Effector memory CD4-positive, alpha-beta T cell (primary cell): ENCODE data around the gene SESN1.

Experiments used
- DNase-seq, 3 donors: peaks; one replicate each; pipeline ENCODE4 v3.0.0-alpha.2; 2020
- H3K27ac ChIP-seq: 2 replicates; pipeline ENCODE4 v1.7.0; 2013; ENCODE audit warnings: mild to moderate bottlenecking, low read length, moderate library complexity; ENCODE audit not compliant: insufficient read depth, poor library complexity, severe bottlenecking
- H3K27me3 ChIP-seq: replicated peaks from 2 replicates; pipeline ENCODE4 v1.7.0; 2013; ENCODE audit warnings: mild to moderate bottlenecking, low read length; ENCODE audit not compliant: insufficient read depth, control insufficient read depth, poor library complexity, severe bottlenecking
- H3K36me3 ChIP-seq: 2 replicates; pipeline ENCODE4 v1.7.0; 2013; ENCODE audit warnings: mild to moderate bottlenecking, low read length, moderate library complexity; ENCODE audit not compliant: control insufficient read depth, insufficient read depth
- H3K4me1 ChIP-seq: 2 replicates; pipeline ENCODE4 v1.7.0; 2013; ENCODE audit warnings: low read length, mild to moderate bottlenecking; ENCODE audit not compliant: control insufficient read depth, insufficient read depth, poor library complexity, severe bottlenecking
- H3K4me3 ChIP-seq: 2 replicates; pipeline ENCODE4 v1.7.0; 2013; ENCODE audit warnings: low read length, low read depth, mild to moderate bottlenecking; ENCODE audit not compliant: insufficient read depth, poor library complexity, severe bottlenecking
- H3K9me3 ChIP-seq: 2 replicates; pipeline ENCODE4 v1.7.0; 2013; ENCODE audit warnings: mild to moderate bottlenecking, low read length, moderate library complexity; ENCODE audit not compliant: control insufficient read depth

SESN1 gene

GRCh38 chr6:109097661-109098060, 3.0 kb upstream of the SESN1 start:
- H3K9me3 ChIP-seq = no peaks in the 10 kb centered on the region
- no peak for DNase-seq
- no peak overlapping the region for H3K27ac ChIP-seq
- no peaks in the 10 kb centered on the region for H3K36me3 ChIP-seq
- no peaks in the 10 kb centered on the region for H3K27me3 ChIP-seq
- peaks cover 9% of the 10 kb centered on the region for H3K4me1 ChIP-seq
- no peak overlapping the region for H3K4me3 ChIP-seq

- H3K27me3 ChIP-seq = no peaks in the 10 kb centered on the region
- H3K4me3 ChIP-seq = peak overlapping the region; percentile 74
- H3K36me3 ChIP-seq = no peaks in the 10 kb centered on the region
- peaks cover 9% of the 10 kb centered on the region for H3K4me1 ChIP-seq
- no peaks in the 10 kb centered on the region for H3K9me3 ChIP-seq
- H3K27ac ChIP-seq = no peak overlapping the region
- DNase-seq = no peak
These were observed 1.6 kb upstream of the SESN1 start for GRCh38 chr6:109096208-109096607.

- Histone ChIP-seq H3K27ac (peak overlapping the region; percentile 99), H3K36me3 (no peaks in the 10 kb centered on the region), H3K4me1 (peaks cover 9% of the 10 kb centered on the region), H3K4me3 (peak overlapping the region; percentile 74), H3K27me3 (no peaks in the 10 kb centered on the region), H3K9me3 (no peaks in the 10 kb centered on the region)
- no peak for DNase-seq
These were observed 1.1 kb upstream of the SESN1 start for GRCh38 chr6:109095835-109096084.

GRCh38 chr6:109095036-109095834, 589 bp upstream of the SESN1 start, which contains the start of gene CEP57L1:
CEP57L1 (plus strand) TSS chr6:109095507; CDS start chr6:109145222, 49,715 bp downstream.
- H3K36me3 ChIP-seq = no peaks in the 10 kb centered on the region
- no peaks in the 10 kb centered on the region for H3K9me3 ChIP-seq
- peaks cover 9% of the 10 kb centered on the region for H3K4me1 ChIP-seq
- H3K27ac ChIP-seq = peak within 1 kb of the TSS; percentile 99
- H3K4me3 ChIP-seq = peak within 1 kb of the TSS; percentile 74
- peak; percentile 86 to 92 (median 91) for DNase-seq
- H3K27me3 ChIP-seq = no peaks in the 10 kb centered on the region

GRCh38 chr6:109093732-109094415, 772 bp downstream of the SESN1 start:
- no peak for DNase-seq
- Histone ChIP-seq H3K4me1 (peaks cover 9% of the 10 kb centered on the region), H3K27me3 (no peaks in the 10 kb centered on the region)

GRCh38 chr6:109092074-109092473, 2.6 kb downstream of the SESN1 start:
- H3K27ac ChIP-seq = no peak overlapping the region
- peaks cover 9% of the 10 kb centered on the region for H3K4me1 ChIP-seq
- no peaks in the 10 kb centered on the region for H3K27me3 ChIP-seq
- no peak overlapping the region for H3K4me3 ChIP-seq
- no peak for DNase-seq
- H3K9me3 ChIP-seq = no peaks in the 10 kb centered on the region
- no peaks in the 10 kb centered on the region for H3K36me3 ChIP-seq

More at GRCh38 chr6:109093732-109094415, 772 bp downstream of the SESN1 start:
- H3K27ac ChIP-seq = peak overlapping the region; percentile 99
- no peaks in the 10 kb centered on the region for H3K9me3 ChIP-seq
- H3K4me3 ChIP-seq = peak overlapping the region; percentile 74
- H3K36me3 ChIP-seq = no peaks in the 10 kb centered on the region

- Histone ChIP-seq H3K36me3 (no peaks in the 10 kb centered on the region), H3K9me3 (no peaks in the 10 kb centered on the region), H3K4me1 (peaks cover 9% of the 10 kb centered on the region), H3K4me3 (no peak overlapping the region), H3K27me3 (no peaks in the 10 kb centered on the region), H3K27ac (no peak overlapping the region)
- DNase-seq = no peak
These were observed 3.2 kb downstream of the SESN1 start for GRCh38 chr6:109091314-109092024.

GRCh38 chr6:109088995-109089394, 5.7 kb downstream of the SESN1 start:
- Histone ChIP-seq H3K4me3 (no peak overlapping the region), H3K27me3 (no peaks in the 10 kb centered on the region), H3K36me3 (no peaks in the 10 kb centered on the region), H3K4me1 (no peaks in the 10 kb centered on the region), H3K9me3 (no peaks in the 10 kb centered on the region), H3K27ac (no peak overlapping the region)
- no peak for DNase-seq

- no peak overlapping the region for H3K27ac ChIP-seq
- no peaks in the 10 kb centered on the region for H3K4me1 ChIP-seq
- no peak for DNase-seq
- no peaks in the 10 kb centered on the region for H3K9me3 ChIP-seq
- no peaks in the 10 kb centered on the region for H3K27me3 ChIP-seq
- no peaks in the 10 kb centered on the region for H3K36me3 ChIP-seq
- no peak overlapping the region for H3K4me3 ChIP-seq
These were observed 6.9 kb downstream of the SESN1 start for GRCh38 chr6:109087661-109088264.
